ENCODE measurements around the gene FAM124A. TPM values are rescaled to one million over a fixed set of nuclear protein-coding genes. Genes with fewer than 3 reads are reported as not detected.

FAM124A gene
- total RNA-seq, 1 donor from 2014 or later: not detected

DNA sequence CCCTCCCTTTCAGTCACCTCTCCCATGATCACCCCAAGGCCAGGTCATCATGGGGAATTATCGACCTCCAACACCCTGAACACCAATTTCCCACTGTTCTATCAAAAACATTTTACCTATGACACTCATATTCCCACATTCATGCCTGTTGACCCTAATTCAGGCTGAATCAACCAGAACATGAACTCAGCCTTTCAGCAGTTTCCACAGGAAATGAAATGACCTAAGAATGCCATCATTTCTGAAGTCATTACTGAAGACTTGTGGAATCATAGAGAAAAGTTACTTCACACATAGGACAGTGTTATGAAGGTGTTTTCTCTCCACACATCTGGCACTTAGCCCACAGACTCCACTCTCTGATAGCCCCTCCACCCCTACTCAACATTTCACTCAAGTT, 29.9 kb upstream of the FAM124A start:
- ATAC-seq (ENCODE audit: low read depth): no peak
- Mint-ChIP-seq H3K36me3 (ENCODE audit: low read depth) (no peaks in the 10 kb centered on the region), H3K4me3 (no peak overlapping the region), H3K4me1 (no peaks in the 10 kb centered on the region), H3K27me3 (peaks cover 16% of the 10 kb centered on the region), H3K27ac (no peak overlapping the region), H3K9me3 (no peaks in the 10 kb centered on the region)
- no peak for DNase-seq
- intact Hi-C loops (cut with micrococcal nuclease): no loop called here
- POLR2A ChIA-PET: interaction anchor here (0.7 kb wide), 1 partner anchor 342 kb away, joined by 3 read pairs; no protein-coding TSS in a partner anchor
- CTCF ChIA-PET: no interaction called here
- TF ChIP-seq CTCF (IDR thresholded peaks at IDR 0.05): no peak

GRCh38 chr13:51193387-51193786, 28.8 kb upstream of the FAM124A start:
- Mint-ChIP-seq H3K27me3 (peaks cover 13% of the 10 kb centered on the region), H3K36me3 (ENCODE audit: low read depth) (no peaks in the 10 kb centered on the region), H3K9me3 (peaks cover 2% of the 10 kb centered on the region), H3K4me1 (no peaks in the 10 kb centered on the region), H3K4me3 (no peak overlapping the region), H3K27ac (no peak overlapping the region)
- POLR2A ChIA-PET: no interaction called here
- no peak for TF ChIP-seq CTCF (IDR thresholded peaks at IDR 0.05)
- no peak for DNase-seq
- CTCF ChIA-PET: no interaction called here
- intact Hi-C loops (cut with micrococcal nuclease): no loop called here
- ATAC-seq (ENCODE audit: low read depth): no peak

DNA sequence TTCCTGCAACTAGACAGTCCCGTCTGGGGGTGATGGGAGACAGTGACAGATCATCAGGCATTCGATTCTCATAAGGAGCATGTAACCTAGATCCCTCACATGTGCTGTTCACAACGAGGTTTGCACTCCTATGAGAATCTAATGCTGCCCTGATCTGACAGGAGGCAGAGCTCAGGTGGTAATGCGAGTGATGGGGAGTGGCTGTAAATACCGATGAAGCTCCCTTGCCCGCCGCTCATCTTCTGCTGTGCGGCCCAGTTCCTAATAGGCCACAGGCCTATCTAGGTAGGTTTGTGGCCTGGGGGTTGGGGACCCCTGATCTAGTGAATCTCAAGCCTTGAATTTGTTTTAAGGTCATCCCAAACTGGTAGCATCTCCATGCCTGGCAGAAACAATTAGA, 27.3 kb upstream of the FAM124A start:
- no peak overlapping the region for H3K4me3 Mint-ChIP-seq
- peaks cover 6% of the 10 kb centered on the region for H3K9me3 Mint-ChIP-seq
- CTCF ChIA-PET: no interaction called here
- no peaks in the 10 kb centered on the region for H3K36me3 Mint-ChIP-seq (ENCODE audit: low read depth)
- DNase-seq: no peak
- no peak for TF ChIP-seq CTCF (IDR thresholded peaks at IDR 0.05)
- no peaks in the 10 kb centered on the region for H3K4me1 Mint-ChIP-seq
- no peak for ATAC-seq (ENCODE audit: low read depth)
- H3K27me3 Mint-ChIP-seq: peaks cover 13% of the 10 kb centered on the region
- H3K27ac Mint-ChIP-seq: no peak overlapping the region
- POLR2A ChIA-PET: no interaction called here
- intact Hi-C loops (cut with micrococcal nuclease): no loop called here

GRCh38 chr13:51201886-51202285, 20.3 kb upstream of the FAM124A start:
- H3K27me3 Mint-ChIP-seq: peaks cover 11% of the 10 kb centered on the region
- ChIA-PET CTCF (no interaction called here), POLR2A (no interaction called here)
- ATAC-seq (ENCODE audit: low read depth) (no peak), DNase-seq (no peak)
- H3K36me3 Mint-ChIP-seq (ENCODE audit: low read depth): no peaks in the 10 kb centered on the region
- no peak for TF ChIP-seq CTCF (IDR thresholded peaks at IDR 0.05)
- H3K4me3 Mint-ChIP-seq: no peak overlapping the region
- no peak overlapping the region for H3K27ac Mint-ChIP-seq
- peaks cover 6% of the 10 kb centered on the region for H3K9me3 Mint-ChIP-seq
- no peaks in the 10 kb centered on the region for H3K4me1 Mint-ChIP-seq
- intact Hi-C loops (cut with micrococcal nuclease): no loop called here

- CTCF ChIA-PET: no interaction called here
- no peak for ATAC-seq (ENCODE audit: low read depth)
- Mint-ChIP-seq H3K27ac (no peak overlapping the region), H3K4me3 (no peak overlapping the region), H3K27me3 (peaks cover 15% of the 10 kb centered on the region), H3K9me3 (peaks cover 6% of the 10 kb centered on the region), H3K4me1 (no peaks in the 10 kb centered on the region), H3K36me3 (ENCODE audit: low read depth) (no peaks in the 10 kb centered on the region)
- TF ChIP-seq CTCF (IDR thresholded peaks at IDR 0.05): no peak
- POLR2A ChIA-PET: no interaction called here
- DNase-seq: no peak
- intact Hi-C loops (cut with micrococcal nuclease): no loop called here
Observed at GRCh38 chr13:51202477-51203046, 19.6 kb upstream of the FAM124A start.

All from activated B cell treated with CpG ODN at 0.5 μM for 24 hours (primary cell).